NCI-H69 (cell line): ENCODE results near the gene ASCC1.
"Not testable (repeated sequence)": the region's sequence is repeated elsewhere in the genome, so short reads cannot be mapped to it uniquely, and the experiment has no call there.

ENCODE experiments used
- DNase-seq: peaks from one replicate; lab custom pipeline; 2025; lab: John Stamatoyannopoulos, UW

ASCC1 gene

DNA sequence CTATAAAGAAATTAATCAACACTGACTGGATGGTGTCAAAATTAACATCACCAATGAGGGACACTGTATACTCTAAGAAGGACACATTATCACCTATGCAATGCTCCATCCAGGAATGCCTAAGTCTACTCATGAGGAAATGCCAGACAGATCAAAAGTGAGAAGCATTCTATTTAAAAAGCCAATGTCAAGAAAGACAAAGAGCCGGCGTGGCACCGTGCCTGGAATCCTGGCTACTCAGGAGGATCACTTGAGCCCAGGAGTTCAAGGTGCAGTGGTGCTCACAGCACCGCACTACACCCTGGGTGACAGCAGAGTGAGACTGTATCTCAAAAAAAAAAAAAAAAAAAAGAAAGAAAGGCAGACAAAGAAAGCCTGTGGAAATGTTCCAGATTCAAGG lies 45.8 kb downstream of the ASCC1 start:
- DNase-seq, result peak; percentile 14

DNA sequence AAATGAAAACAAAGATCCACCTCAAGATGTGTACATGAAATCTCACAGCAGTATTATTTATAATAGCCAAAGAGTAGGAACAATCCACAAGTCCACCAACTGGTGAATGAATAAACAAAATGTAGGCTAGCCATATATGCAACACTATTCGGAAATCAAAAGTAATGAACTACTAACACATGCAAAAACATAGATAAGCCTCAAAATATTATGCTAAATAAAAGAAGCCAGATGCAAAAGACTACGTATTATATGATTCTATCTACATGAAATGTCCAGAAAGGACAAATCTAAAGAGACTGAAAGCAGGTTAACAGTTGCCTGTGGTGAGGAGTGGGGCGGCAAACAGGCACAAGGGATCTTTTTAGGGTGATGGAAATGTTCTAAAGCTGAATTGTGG lies 49.0 kb downstream of the ASCC1 start:
- no peak for DNase-seq

DNA sequence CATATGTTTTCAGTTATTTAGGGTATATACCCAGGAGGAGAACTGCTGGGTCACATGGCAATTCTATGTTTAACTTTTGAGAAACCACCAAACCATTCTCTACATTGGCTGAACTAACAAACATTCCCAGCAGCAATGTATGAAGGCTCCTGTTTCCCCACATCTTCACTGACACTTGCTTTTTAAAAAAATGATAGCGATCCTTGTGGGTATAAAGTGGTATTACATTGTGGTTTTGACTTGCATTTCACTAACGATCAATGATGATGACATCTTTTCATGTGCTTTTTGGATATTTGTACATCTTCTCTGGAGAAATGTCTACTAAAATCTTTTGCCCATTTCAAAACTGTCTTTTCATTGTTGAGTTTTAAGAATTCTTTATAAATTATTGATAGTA lies 51.5 kb downstream of the ASCC1 start:
- DNase-seq, result no peak

DNA sequence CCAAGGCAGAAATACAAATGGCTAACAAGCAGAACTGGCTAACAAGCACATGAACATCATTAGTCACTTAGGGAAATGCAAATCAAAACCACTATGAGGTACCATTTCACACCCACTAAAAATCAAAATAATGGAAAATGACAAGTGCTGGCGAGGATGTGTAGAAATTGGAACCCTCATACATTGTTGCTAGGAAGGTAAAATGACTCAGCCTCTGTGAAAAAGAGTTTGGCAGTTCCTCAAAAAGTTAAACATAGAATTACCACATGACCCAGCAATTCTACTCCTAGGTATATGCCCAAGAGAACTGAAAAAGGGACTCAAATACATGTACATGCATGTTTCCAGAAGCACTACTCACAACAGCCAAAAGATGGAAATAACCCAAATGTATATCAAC lies 53.1 kb downstream of the ASCC1 start:
- DNase-seq, result no peak

DNA sequence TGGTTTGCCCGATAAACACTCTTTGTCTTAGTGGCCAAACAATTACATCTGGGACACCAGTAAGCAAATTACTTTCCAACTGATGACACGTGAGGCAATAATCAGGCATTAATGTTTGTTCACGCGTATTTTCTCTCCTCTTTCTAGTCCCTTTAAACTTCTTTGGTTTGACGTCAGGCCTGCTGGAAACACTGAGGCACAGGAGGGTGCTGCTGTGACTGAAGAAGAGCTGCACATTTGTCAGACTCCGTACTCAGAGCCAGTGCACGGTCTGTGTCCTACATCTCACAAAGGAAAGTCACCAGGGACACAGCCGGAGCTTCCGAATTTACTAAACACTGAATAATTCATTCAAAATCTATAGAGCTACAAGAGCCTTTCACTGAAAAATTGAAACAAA lies 57.9 kb downstream of the ASCC1 start:
- DNase-seq, result no peak

DNA sequence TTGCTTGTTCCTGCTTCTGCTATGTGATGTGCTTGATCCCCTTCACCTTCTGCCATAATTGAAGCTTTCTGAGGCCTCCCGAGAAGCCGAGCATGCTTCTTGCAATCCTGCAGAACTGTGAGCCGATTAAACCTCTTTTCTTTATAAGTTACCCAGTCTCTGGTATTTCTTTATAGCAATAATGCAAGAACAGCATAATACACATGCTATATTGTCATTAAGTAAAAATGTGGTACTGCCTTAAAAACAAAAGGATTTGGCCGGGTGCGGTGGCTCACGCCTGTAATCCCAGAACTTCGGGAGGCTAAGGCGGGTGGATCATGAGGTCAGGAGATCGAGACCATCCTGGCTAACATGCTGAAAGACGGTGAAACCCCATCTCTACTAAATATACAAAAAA lies 59.9 kb downstream of the ASCC1 start:
- no peak for DNase-seq

DNA sequence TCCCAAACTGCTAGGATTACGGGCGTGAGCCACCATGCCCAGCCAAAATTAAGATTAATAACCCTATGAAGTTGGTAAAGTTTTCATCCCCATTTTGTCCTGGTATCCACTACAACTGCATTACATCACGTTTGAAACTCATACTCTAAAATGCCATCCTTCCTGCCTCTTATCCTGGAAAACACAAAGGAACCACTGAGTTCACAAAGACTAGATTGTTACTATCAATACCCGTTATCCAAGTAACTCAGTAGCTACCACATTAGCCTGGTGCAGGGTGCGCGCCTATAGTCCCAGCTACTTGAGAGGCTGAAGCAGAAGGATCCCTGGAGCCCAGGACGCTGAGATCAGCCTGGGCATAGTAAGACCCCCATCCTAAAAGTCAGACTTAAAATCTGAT lies 63.8 kb downstream of the ASCC1 start:
- no peak for DNase-seq

DNA sequence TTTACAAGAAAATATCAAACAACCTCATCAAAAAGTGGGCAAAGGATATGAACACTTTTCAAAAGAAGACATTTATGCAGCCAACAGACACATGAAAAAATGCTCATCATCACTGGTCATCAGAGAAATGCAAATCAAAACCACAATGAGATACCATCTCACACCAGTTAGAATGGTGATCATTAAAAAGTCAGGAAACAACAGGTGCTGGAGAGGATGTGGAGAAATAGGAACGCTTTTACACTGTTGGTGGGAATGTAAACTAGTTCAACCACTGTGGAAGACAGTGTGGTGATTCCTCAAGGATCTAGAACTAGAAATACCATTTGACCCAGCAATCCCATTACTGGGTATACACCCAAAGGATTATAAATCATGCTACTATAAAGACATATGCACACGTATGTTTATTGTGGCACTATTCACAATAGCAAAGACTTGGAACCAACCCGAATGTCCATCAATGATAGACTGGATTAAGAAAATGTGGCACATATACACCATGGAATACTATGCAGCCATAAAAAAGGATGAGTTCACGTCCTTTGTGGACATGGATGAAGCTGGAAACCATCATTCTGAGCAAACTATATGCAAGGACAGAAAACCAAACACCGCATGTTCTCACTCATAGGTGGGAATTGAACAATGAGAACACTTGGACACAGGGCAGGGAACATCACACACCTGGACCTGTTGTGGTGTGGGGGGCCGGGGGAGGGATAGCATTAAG lies 65.2 kb downstream of the ASCC1 start:
- DNase-seq, result not testable (repeated sequence)

DNA sequence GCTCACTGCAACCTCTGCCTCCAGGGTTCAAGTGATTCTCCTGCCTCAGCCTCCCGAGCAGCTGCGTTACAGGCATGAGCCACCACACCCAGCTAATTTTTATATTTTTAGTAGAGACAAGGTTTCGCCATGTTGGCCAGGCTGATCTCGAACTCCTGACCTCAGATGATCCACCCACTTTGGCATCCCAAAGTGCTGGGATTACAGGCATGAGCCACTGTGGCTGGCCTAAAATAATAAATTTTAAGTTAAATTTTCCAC lies 68.8 kb downstream of the ASCC1 start:
- not testable (repeated sequence) for DNase-seq

DNA sequence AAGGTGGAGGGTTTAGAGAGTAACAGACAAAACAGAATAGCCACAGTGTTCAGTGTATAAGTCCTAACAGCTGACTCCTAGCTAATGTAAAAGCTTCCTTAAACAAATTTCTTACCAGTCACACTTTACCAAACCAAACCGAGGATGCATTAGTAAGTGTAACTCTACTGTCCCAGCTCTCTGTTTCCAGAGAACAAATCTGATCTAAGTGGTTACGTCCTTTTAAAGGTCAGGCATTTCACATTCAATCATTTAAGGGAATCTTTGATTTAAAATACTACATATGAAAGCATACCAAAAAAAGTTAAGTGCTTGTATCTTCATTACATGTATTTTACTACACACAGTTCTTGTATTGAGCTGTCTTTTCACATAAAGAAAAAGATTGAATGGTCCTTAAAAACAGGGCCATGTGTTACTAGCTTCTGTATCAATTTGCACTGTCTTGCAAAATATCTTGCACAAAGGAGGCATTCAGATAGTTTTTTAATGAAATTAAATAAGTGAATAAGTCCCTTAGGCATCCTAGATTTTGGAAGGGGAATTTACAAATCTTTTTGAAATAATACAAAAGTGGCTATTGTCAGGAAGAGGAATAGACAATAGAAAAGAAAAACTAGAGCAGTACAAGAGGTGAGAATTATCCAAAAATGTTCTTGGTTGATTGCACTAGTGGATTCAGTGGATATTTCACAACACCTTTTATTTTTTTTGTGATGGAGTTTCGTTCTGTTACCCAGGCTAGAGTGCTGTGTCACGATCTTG lies 69.3 kb downstream of the ASCC1 start:
- DNase-seq, result no peak

DNA sequence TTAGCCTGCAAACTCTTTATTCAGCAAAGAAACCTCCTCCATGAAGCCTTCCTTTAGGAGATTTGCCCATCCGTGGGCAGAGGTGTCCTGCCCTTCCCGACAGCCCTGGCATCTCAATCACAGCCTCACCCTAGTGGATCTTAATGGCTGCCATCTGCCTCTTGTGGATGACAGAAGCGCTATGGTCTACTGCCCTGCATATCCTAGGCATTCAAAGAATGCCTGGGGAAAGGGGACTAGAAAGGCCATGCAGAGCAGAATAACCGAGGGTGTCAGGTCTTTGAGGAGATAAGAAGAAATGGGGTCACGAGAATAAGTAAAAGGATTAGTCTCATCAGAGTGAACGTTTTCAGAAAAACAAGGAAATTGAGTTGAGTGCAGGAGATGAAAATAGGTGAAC lies 70.0 kb downstream of the ASCC1 start:
- DNase-seq, result no peak

DNA sequence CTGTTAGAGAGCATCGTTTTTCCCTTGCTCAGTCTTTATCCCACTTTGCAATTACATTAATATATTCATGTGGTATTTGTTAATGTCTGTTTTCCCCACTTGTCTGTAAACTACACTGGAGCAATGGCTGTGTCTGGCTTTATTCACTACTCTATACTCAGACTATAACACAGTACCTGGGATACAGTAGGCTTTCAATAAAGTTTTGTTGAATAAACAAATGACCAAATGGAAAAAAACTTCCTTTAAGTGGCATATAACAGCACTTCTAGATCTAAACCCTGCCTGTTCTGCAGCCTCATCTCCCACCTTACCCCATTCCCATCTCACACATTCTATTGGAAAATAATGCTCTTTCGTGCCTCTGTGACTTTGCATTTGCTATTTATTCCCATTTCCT lies 70.4 kb downstream of the ASCC1 start:
- no peak for DNase-seq

DNA sequence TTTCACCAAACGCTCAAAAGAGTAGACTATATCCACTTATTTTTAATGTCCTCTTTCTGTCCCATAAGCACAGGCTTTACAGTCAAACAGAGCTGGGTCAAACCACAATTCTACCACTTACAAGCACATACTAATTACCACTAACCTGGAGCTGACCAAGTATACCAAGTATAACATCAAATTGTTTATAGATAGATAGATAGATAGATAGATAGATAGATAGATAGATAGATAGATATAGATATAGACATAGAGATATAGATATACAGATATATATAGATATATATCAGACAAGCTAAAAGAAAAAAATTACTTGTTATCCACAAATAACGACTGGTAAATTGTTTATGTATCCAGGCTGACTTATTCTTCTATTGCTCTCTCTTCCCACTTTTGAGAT lies 75.2 kb downstream of the ASCC1 start:
- DNase-seq, result no peak

DNA sequence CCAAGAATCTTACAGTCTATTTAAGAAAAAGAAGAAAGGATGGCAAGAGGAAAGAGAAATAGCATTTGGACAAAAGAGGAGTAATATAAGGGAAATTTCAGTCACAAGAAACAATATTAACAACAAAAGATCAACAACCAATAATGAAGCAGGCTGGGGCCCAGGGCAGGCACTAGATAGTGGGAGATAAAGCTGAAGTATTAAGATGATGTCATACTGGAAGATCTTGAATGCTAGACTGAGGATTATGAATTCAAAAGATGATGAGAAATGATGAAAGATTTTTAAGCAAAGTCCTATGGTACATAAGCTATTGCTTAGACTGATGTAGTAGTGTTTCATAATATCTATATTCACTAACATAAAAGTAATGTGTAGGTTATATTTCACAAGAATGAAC lies 75.9 kb downstream of the ASCC1 start:
- DNase-seq, result no peak

DNA sequence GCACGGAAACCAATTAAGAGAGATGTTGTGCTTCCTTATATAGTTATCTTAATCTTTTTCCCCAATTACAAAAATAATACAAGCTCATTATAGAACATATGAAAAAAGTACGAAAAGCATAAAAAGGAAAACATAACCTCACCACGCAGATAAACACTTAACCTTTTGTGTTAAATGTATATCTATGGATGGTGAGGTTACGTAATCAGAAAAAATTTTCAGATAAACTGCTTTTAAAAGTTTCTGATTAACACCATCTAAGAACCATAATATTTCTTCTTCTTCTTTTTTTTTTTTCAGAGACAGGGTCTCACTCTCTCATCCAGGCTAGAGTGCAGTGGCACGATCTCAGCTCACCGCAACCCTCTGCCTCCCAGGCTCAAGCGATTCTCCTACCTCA lies 78.5 kb downstream of the ASCC1 start:
- DNase-seq, result no peak

DNA sequence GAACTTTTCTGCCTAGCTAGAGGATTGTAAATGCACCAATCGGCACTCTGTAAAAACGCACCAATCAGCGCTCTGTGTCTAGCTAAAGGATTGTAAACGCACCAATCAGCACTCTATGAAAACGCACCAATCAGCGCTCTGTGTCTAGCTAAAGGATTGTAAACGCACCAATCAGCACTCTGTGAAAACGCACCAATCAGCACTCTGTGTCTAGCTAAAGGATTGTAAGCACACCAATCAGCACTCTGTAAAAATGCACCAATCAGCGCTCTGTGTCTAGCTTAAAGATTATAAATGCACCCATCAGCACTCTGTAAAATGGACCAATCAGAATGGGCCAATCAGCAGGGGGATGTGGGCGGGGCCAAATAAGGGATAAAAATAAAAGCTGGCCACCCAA lies 79.9 kb downstream of the ASCC1 start:
- not testable (repeated sequence) for DNase-seq

DNA sequence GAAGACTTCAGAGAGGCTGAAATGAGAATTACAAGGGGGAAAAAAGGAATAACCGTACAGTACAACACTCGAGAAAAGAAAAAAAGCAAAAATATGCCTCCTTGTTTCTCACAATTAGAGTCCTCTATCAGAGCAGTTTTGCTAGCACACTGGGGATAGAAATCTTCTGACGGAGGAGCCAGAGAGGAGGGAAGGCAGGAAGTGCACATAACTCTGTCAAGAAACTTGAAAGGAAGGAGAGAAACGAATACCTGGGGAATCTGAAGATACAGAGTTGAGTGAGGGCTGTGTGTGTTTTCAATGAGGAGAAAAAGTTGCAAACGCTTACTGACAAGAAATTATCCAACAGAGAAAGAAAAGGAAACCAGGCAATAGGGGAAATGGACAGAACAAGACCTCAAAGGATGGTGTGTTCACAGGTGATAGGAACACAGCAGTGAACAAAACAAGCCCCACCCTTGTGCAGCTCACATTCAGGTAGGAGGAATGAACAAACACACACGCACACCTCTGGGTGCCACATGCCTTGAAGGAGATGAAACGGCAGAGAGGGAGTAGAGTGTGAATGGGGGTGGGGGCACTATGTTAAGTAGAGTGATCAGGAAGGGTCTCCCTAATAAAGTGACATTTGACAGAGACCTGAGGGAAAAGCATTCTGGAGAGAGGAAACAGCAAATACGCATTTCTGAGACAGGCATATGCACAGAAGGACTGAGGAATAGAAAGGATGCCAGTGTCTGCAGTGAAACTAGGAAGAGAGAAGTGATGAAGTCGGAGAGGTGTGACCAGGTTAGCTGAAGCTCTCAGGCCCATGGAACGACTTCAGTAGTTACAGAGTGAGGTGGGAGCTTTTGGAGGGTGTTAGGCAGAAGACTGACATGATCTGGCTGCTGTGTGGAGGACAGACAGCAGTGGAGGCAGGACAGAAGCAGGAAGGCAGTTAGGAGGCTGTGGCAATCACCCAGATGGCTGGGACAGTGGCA lies 81.0 kb downstream of the ASCC1 start:
- DNase-seq, result no peak

DNA sequence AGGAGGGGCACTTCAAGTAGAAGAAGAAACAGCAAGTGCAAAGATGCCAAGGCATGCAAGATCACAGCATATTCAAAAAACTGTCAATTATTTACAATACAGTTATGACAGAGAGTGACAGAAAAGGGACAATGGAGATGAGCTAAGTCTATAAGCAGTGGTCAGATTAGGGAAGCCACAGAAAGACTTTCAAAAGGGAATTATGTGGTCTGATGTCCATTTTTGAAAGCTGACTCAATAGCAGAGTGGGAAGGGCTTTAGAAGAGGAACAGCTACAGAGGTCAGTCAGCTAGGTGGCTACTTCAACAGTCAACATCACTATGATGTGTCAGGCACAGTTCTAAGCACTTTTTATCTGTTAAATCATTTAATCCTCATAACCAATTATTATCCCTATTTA lies 82.6 kb downstream of the ASCC1 start:
- no peak for DNase-seq

DNA sequence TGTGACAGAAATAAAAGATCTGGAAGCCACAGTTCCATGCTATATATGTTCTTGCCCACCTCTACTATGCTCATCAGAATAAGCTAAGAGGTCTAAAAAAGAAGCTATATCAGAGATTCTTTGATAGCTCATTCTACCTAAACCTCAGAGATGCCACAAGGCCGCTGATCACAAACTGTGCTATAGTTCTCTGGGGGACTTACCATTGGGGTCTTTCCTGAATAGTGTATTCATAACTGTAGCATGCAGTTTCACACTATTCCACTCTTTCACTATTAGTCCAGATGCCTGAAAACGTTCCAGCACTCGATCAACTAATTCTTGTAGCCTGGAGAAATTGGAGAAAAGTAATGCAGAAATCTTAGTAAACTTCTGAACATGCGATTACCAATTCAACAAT lies 83.2 kb downstream of the ASCC1 start:
- DNase-seq, result no peak

DNA sequence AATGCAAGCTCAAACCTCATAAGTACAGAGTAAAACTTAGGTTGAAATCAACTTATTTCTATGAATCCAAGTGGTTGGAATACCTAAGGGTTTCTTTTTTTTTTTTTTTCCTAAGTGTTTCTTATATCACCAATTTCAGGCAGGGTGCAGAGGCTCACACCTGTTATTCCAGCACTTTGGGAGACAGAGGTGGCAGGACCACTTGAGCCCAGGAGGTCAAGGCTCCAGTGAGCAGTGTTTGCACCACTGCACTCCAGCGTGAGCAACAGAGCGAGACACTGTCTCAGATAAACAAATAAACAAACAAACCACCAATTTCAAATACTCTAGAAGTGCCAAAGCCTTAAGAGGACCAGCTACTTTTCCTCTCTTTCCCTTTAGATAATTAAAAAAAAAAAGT lies 88.5 kb downstream of the ASCC1 start:
- DNase-seq, result no peak

DNA sequence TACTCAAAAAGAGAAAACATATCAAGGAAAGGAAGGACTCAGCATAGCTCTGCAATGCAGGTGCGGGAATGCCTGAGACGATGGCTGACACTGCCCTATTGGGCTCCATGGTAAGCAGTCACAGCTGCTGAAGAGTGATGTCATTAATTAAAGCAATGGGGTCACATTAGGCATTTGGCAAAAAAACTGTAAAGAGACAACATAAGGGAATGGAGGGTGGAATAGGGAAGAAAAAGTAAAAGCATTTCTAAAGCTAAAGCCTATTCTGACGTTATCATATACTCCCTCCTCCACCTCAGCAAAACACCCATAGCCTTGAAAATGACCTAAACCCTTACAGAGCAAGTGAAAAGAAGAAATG lies 89.2 kb downstream of the ASCC1 start:
- no peak for DNase-seq

DNA sequence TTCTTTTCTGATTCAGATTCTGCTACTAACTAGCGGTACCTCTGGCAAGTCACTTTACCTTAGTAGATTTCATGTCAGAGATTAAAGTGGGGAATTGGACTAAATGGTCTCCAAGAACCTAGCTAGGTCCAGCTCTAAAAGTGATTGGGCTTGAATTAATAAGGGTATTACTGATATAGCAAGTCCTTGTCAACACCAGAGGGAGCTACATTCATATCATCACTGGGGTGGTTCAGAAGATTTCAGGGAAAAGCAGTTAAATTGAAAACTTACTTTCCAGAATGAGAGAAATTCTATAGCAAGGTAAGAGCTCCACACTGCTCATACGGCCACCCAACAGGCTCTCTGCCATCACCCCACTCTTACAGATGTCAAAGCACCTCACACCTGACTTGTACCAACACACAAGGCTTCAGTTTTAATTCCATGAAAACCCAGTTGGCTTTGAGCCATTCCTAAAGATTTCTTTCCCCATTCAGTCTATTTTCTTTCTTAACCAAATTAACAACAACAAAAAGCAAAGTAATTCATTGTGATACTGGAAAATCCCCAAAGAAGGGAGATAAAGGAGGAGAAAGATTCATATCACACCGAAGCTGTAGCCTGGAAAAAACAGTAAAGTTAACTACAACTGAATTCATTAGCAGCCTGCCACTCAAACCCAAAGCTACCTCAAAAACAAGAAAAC lies 89.7 kb downstream of the ASCC1 start:
- peak; percentile 41 for DNase-seq
